HG02588 (cell line): ENCODE data around the gene WASF2.
"Not testable (repeated sequence)": the region's sequence is repeated elsewhere in the genome, so short reads cannot be mapped to it uniquely, and the experiment has no call there.

ENCODE experiments used
- ATAC-seq: cut with Tn5 transposase; IDR thresholded peaks from one replicate; pipeline ENCODE4 v1.9.1; 2021; ENCODE audit warnings: mild to moderate bottlenecking, moderate library complexity; ENCODE audit not compliant: unreplicated experiment

WASF2 gene

DNA sequence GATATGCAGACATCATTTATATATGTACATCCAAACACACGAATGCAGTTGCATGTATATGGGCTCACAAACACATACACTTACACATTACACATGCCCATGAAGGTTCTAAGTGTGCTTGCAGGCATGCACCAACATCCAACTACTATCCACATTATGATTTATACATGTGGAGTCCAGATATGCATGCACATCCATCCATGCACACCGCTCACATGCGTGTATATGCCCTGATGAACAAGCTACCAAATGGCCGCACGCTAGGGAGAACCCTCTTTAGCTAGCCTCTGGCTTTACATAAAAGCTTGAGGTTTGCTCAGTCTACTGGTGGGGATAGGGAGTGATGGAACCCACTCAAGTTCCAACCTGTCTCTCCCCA, 89.0 kb downstream of the WASF2 start:
- no peak for ATAC-seq

DNA sequence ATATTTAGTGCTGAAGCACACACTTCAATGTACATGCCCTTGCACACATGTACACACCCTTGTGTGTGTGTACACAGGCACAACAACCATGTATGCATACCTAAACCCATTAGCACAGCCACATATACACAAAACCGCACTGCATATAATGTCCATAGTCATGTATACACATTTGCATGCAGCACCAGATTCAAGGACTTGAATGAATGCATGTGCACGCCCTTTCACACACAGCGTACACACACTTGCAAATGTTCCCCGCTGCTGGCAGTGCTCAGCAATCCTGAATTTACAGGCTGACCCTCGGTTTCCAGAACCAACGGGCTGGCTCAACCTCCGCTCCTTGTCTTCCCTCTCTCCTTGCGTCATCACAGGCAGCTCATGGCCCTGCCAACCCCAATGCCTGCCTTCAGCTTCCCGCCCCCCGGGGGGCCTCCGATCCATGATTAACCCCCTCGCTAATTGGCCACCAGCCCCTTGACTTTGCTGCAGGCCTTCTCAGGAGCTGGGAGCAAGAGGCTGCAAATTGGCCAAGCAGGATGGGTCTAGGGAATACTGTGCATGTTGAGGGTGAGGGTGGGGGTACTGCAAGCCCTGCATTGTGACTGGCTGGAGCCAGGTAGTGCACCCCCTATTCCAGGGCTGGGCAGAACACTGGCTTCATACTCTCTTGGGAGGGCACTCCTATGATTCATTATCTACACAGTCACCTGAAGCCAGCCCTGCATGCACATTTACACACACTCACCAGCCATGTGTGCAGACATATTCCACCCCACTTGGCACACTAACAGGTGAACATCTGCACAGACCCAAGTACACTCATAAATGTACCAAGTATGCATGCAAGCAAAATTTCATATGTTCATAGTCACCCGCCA, 89.6 kb downstream of the WASF2 start:
- no peak for ATAC-seq

DNA sequence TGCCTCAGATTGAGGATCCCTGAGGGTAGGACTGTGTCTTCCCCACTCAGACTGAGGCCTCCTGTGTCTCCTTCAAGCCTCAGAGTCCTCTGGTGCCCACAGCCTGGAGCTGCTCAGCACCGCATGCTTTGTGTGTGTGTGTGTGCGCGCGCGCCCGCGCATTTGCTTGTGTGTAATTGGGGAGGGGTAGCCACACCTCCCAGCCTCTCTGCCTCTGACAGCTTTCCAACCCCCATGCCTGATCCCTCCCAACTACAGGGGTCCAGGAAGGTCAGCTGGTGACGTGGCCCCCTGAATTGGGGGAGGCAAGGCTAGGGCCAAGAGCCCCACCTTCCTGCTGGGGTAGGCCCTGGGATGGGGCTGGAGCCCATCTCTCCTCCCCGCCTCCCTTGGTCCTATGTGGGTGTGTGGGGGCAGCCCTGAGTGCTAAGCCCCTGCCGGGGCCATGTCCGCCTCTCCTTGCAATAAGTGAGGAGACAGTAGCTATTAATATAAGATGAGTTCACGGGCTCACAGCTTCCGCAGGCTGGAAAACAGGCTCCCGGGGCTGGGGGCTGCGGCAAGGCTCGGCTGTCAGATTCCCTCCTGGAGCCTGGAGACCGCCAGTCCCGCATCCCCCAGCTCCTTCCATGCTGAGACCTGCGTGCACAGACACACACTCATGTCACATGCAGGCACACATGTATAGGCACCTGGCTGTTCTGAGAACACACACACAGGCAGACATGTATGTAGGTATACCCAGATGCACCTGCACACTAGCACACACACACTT, 90.5 kb downstream of the WASF2 start:
- no peak for ATAC-seq

DNA sequence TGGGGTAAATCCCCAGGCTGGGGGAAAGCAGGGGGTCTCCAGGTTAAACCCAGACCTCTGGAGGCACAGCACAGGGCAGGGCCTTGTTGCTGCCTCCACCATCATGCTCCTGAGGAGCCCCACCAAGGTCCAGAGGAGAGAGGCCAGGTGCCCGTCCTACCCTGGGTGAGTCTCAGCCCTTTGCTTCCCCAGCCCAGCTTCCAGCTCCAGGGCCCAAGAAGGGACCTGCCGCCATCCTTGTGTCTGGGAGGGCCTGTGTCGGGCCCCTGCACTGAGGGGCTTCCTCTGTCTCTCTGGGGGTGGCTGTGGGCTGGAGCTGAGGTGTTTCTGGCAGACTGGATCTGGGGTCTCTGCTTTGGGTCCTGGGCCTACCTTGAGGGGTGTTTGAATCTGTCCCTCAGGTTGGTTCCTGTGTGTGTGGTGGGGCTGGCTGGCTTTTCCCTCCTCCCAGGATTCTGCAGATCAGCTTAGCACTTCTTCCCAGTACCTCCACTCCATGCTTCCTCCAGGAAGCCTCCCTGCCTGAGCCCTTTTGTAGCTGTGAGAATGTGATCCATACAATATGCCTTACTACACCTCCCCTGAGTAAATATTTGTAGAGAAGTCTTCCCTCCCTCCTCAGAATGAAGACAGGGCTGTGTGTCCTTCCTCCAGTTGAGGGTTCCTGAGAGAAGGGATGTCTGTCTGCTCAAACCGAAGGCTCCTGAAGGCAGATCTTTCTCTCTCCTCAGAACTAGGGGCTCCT, 91.4 kb downstream of the WASF2 start:
- no peak for ATAC-seq

DNA sequence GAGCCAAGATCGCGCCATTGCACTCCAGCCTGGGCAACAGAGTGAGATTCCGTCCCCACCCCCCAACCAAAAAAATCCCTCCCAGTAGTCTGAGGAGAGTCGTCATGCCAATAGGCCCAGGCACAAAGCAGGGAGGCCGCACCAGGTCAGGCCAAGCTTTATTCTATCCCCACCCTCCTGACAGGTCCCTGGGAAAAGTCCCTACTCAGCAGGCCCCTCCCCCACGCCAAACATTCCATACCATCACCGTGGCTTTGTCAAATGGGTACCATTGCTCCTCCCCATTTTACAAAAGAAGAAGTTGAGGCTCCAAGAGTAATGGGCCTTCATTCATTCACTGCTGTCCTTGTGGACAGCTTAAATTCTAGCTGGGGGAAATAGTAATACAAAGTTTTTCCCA, 92.2 kb downstream of the WASF2 start:
- ATAC-seq: no peak

DNA sequence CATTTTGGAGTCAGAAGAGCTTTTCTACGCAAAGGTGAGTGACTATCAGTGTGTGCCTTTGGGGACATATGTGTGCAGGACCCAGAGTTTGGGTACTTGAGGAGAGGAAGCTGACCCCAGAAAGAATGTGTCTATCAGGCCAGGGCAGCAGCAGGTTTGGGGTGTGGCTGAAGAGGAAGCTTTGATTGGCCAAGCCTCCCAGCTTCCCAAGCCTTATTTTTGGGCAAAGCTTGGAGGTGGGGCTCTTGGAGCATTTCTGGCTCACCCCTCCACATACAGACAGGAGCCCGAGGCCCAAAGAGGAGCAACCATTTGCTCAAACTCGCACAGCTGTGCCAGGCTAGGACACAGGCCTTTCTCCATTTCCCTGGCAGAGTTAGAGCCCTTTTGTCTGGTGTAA, 92.9 kb downstream of the WASF2 start:
- ATAC-seq: no peak

DNA sequence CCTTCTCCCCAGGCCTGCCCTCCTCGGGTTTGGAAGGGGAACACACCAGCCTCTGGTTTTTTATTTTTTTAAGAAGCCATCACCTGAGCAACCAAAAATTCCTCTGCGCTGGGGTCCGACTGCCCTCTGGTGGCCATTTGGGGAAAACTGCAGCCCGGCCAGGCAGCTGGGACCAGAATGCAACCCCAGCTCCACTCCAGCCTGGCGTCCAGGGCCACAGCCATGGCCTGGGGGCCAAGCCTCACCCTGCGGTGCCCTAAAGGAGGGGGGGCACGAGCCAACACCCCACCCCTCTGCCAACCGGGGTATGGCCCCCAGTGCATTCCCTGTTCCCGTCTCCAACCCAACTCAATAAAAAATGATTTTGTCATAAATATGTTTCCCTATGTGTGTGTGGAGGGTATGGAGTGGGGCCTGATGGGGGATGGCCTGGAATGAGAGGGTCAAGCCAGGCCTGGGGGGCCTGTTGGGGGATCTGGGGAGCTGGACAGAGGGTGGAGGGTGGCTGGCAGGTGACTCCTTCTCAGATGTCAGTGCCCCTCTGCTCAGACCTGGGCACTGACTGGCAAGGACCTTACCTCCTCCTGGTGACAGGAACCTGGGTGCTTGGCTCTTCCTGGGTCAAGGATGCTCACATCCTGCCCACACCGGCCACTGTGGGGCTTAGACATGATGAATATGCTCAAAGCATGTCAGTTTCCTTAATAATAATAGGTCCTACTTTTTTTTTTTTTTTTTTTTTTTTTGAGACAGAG, 94.3 kb downstream of the WASF2 start:
- no peak for ATAC-seq

DNA sequence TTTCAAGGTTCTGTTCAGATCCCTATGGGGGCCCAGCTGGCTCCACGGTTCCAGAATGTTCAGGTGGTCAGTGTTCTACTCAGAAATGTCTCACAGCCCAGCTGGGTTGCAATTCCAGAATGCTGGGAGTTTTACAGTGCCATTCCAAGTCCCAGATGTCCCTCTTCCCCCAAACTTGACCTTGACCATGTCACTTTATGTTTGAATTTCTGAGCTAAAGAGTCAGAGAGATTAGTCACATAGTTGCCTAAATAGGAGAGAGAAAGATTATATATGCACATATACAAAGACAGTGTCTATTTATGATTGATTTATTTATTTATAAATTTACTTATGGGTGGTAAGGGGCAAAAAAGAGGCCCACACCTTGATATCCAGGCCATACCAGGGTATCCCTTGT, 95.0 kb downstream of the WASF2 start:
- no peak for ATAC-seq

DNA sequence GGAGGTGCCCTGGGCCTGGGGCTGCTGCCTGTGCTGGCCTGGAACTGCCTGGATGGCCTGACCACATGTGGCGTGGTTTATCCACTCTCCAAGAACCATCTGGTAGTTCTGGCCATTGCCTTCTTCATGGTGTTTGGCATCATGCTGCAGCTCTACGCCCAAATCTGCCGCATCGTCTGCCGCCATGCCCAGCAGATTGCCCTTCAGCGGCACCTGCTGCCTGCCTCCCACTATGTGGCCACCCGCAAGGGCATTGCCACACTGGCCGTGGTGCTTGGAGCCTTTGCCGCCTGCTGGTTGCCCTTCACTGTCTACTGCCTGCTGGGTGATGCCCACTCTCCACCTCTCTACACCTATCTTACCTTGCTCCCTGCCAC, 95.7 kb downstream of the WASF2 start:
- no peak for ATAC-seq

DNA sequence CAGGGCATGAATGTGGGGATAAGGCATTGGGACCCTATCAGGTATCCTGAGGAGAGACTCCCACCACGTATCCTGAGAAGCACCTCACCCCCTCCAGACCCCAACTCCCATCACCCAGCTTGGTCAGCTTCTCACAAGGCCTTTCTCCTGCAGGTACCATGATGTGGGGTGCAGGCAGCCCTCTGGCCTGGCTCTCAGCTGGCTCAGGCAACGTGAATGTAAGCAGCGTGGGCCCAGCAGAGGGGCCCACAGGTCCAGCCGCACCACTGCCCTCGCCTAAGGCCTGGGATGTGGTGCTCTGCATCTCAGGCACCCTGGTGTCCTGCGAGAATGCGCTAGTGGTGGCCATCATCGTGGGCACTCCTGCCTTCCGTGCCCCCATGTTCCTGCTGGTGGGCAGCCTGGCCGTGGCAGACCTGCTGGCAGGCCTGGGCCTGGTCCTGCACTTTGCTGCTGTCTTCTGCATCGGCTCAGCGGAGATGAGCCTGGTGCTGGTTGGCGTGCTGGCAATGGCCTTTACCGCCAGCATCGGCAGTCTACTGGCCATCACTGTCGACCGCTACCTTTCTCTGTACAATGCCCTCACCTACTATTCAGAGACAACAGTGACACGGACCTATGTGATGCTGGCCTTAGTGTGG, 96.2 kb downstream of the WASF2 start:
- ATAC-seq: no peak

DNA sequence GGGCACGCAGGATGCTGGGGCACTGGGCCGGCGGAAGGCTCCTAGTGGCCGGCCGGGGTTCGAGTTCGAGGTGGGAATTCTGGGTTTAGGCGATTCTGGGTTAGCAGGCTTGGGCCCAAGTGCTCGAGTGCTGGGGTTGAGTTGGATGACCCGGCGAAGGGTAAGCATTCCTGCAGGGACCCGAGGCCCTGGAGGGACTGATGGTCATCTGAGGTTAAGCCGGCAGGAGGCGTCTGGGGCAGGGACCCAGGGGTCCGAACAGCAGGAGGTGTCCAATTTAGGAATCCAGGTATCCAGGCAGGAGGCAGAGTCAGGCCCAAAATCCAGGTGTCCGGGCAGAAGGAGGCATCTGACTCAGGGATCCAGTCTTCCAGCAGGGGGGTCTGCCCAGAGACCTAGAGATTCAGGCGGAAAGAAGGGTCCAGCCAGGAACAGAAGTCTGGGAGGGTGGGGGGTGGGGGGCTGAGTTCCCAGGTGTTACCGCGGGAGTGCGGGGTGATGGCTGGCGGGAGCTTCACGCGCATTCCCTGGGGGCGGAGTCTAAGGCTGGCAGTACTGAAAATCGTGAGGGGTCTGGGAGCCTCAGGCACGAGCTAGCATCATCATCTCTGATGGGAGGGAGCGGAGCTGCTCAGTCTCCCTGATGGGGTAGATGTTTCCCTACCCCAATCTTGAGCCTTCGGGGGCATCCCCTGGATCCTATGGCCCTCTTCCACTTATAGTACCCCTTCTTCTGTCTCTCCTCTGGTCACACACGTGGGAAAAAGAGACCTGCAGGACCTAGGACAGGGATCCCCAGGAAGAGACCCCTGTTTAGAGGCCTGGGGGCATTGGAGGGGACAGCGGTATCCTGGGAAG, 97.0 kb downstream of the WASF2 start:
- ATAC-seq: no peak

DNA sequence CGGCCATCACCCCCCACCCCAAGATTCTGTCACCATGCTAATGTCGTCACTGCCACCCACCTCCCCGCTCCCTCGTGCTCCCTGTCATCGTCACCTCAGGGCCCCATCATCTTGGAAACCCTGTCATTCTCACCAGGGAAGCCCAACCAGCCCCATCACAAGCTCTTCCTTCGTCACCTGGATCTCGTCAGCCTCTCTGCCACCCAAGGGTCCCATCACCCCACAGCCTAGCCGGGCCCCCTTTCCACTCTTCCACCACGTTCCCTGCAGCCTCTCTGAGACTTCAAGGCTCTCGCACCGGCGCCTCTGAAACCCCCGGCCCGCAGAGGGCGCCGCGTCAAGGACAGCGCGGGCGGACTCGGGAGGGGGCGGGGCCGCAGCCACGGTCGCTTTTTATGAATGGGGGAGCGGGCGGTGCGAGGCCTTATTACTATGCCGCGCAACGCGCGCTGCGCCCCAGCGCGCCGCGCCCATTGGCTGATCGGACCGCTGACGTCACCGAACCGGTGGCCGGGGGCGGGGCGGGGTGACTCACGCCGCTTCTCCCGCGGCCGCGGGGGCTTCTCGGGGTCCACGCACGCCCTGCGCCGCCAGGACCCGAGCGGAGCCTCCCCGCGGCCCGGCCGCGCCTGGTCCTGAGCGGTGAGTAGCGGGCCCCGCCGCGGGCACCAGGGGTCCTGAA, 97.7 kb downstream of the WASF2 start, which contains the start of gene GPR3:
Gene GPR3, plus strand, starts transcription at position 527 of the 682 bp plus-strand sequence. CDS start 1,177 bp downstream, outside the sequence.
- peak; percentile 77 for ATAC-seq

DNA sequence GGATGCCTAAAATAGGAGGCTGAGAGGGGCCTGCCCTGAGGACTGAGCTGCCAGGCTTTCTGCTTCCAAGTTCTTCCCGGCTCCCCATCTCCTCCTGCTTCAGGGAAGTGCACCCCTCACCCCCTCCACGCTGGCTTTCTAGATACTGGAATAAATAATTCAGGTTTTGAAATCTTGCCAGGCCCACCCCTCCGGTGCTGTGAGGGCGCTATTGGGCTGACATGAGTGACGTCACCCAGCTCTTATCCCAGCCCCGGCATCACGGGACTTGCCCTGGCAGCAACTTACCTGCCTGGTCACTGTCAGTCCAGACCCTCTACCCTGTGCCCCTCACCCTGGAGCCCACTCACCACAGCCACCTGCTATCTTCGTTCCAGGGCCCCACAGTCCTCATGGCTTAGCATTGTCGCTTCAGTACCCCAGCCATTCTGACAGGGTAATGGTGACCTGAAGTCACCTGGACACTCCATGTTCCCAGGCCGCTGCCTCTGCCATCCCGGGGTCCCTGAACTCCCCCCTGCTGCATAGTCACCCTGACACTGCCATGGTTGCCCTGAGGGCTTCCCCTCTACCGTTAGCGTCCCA, 98.4 kb downstream of the WASF2 start:
- no peak for ATAC-seq

DNA sequence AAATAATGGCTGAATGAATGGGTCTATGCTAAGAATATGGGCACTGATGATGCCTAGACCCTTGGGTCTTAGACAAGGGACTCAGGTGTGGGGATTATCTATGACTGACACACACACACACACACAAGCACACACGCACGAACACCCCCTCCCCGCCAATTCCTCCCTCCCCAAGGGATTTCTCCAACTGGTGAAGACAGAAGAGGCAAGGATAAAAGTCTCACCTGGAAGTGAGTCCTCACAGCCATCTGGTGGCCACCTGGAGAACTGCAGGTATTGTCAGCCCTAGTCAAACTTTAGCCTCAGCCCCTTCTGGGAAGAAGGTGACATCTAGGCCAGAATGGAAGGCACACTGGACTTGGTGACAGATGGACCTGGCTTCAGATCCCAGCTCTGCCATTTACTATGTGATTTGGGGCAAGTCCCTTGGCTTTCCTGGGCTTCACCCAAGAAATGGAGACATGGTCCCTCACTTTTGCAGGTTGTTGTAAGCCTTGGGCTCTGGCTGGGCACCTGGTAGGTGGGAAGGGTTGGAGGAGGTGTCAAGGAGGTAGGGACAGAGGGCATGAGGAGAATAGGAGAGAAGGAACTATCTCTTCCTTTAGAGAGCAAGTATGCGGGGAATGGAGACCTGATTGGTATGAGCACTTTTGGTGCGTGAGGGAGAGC, 101.5 kb downstream of the WASF2 start:
- ATAC-seq: no peak

DNA sequence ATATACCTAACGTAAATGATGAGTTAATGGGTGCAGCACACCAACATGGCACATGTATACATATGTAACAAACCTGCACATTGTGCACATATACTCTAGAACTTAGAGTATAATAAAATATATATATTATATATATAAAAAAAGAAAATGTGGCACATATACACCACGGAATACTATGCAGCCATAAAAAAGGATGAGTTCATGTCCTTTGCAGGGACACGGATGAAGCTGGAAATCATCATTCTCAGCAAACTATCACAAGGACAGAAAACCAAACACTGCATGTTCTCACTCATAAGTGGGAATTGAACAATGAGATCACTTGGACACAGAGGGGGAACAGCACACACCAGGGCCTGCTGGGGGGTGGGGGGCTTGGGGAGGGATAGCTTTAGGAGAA, 105.2 kb downstream of the WASF2 start:
- not testable (repeated sequence) for ATAC-seq

DNA sequence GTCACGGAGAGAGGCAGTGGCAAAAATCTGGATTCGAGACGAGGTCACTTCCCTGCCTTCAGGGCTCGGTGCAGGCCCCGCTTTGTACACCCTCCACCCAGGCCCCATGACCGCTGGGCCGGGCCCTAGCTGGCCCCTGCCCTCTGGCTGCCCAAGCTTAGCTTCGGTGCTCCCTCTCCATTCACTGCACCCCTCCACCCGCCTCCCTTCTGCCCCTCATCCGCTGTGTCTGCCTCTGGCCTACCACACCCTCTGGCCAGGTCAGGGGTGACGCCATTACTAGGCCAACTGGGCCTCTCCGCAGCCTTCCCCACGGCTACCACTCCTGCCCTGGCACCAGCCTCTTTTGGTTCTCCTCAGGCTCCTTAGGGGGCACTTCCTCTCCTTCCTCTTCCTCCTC, 106.3 kb downstream of the WASF2 start:
- no peak for ATAC-seq

DNA sequence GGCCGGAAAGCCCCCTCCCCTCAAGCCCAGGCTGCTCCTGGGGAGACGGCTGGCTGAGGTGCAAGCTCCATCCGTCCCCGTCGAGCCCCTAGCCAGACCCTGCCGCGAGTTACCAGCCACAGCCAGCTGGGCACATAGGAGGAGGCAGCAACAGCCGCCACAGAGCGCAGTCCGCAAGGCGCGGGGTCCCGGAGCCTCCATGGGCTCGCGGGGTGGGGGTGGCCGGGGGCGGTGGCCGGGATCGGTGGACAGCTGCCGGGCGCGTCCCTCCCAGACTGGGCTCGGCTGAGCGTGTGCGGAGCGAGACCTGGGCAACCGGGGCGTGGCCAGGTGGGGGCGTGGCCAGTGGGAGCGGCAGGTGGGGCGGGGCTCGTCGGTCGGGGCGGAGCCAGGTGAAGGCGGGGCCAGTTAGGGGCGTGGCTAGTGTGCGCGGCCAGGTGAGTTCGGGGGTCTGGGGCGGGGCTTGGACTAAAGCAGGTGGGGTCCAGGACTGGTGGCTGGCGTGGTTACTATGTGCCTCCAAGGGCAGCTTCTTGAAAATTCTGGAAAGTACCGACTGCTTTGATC, 106.8 kb downstream of the WASF2 start, which contains the start of gene CD164L2:
Gene CD164L2, minus strand, starts transcription at position 295 of the 567 bp plus-strand sequence. Its CDS starts 94 bp downstream, at position 201.
- no peak for ATAC-seq
